ENCODE data around the gene TBC1D5.

The TBC1D5 gene

GRCh38 chr3:17302774-17303173 lies 439.7 kb downstream of the TBC1D5 start:
- DNase-seq (ENCODE audit: low read depth in 2 of 2) = no peak

GRCh38 chr3:17302170-17302569 lies 440.3 kb downstream of the TBC1D5 start:
- no peak for DNase-seq (ENCODE audit: low read depth in 2 of 2)

GRCh38 chr3:17301271-17301670 lies 441.2 kb downstream of the TBC1D5 start:
- no peak for DNase-seq (ENCODE audit: low read depth in 2 of 2)

DNA sequence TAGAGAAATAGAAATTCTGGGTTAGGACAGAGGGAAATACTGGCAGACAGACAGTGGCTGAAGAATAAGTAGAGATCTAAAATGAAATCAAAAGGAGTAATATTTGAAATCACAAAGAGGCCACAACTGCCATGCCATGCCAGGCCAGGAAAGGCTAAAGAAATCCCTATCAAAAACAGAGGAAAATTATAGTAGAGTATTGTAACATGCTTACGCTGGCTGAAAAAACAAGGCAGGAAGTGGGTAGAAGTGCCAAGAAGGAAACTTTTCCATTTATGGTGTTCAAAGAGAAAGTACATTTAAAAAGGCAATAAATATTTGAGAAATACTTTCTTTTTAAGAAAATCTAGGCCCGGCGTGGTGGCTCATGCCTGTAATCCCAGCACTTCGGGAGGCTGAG lies 442.0 kb downstream of the TBC1D5 start:
- DNase-seq (ENCODE audit: low read depth in 2 of 2) = no peak

GRCh38 chr3:17298038-17298437 lies 444.4 kb downstream of the TBC1D5 start:
- no peak for DNase-seq (ENCODE audit: low read depth in 2 of 2)

- DNase-seq (ENCODE audit: low read depth in 2 of 2) = no peak
Observed at GRCh38 chr3:17292556-17292955, 449.9 kb downstream of the TBC1D5 start.

DNA sequence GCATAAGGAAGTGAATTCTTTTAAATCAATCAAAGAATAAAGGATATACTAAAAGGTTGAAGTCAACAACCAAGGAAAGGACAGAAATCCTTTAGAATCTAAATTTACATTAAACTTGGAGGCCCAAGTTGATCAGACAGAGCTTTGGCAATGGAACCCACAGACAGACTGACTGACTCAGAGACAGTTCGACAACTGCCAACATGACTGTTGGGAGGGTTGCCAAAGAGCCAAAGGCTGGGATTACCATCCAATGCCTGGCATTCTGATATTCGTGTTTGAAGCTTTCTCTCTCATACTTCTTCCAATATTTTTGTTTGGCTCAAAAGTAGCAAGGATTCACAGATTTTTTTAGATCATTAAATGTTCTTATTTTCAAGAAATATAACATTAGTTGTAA lies 451.5 kb downstream of the TBC1D5 start:
- DNase-seq (ENCODE audit: low read depth in 2 of 2) = no peak

DNA sequence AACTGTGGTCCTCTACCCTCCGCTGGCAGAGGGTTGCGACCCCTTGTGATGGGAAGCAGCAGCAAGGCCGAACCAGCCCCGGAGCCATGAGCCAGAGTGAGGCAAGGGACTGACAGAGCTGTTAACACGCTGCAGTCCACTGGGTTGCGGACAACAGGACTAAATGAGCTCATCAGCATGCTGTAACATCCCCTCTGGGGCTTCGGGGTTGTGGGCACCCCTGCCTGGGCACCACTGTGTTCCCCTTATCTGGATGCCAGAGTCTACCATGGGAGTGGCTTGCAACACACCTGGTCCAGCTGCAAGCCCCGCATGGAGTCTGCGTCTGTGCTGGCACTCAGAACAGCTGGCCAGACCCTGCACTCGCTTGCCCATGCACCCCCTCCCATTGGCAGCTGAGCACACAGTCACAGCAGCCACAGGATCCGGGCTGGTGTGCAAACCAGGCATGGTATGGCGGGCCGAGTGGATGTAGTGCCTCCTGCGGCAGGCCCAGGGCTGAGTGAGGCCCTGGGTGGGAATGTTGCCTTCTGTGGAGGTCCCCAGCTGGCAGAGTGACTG lies 453.5 kb downstream of the TBC1D5 start:
- DNase-seq (ENCODE audit: low read depth in 2 of 2) = no peak

DNA sequence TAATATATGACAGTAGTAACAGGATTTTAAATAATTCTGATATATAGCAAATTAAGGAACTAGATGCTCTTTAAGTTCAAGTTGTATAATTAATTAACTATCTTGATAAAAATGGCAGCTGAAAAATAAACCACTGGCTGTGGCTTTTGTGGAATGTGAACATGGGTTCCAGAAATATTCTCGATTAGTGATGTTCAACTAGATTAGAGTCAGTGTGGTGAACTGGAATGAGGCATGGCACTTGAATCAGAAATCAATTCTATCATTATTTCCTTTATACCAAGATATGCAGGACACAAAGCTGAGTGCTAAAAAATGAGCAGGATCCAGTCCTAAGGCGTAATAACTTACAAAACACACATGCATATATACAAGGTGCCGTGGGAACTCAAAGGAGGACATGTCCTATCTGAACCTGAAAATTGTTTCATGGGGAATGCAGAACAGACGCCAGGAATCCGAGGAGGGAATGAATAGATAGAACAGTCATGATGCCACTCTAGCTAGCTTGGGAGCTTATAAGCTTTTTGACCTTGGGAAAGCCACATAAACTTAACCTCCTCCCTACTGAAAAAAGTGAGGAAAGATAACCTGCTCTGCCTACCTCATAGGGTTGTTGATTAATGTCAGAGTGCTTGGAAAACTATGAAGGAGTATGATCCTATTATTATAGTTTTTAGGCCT lies 455.3 kb downstream of the TBC1D5 start:
- DNase-seq (ENCODE audit: low read depth in 2 of 2) = no peak

GRCh38 chr3:17278006-17278405 lies 464.4 kb downstream of the TBC1D5 start:
- no peak for DNase-seq (ENCODE audit: low read depth in 2 of 2)

DNA sequence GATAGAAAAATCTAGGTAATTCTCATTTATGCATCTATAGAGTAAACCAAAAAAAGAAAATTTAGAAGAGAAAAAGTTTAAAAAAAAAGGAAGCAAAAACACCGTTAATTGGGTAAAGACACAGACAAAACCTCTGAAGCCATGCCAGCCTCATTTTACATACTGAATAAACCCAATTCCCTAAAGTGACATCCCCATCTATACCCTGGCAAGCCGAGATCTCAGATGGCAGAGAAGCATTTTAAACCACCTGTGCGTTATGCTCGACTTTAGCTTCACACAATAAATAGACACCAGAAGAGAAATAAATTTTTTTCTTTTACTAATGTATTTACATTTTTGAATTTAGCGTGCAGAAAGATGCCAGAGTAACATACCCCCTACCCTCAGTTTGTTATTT lies 475.6 kb downstream of the TBC1D5 start:
- no peak for DNase-seq (ENCODE audit: low read depth in 2 of 2)

DNA sequence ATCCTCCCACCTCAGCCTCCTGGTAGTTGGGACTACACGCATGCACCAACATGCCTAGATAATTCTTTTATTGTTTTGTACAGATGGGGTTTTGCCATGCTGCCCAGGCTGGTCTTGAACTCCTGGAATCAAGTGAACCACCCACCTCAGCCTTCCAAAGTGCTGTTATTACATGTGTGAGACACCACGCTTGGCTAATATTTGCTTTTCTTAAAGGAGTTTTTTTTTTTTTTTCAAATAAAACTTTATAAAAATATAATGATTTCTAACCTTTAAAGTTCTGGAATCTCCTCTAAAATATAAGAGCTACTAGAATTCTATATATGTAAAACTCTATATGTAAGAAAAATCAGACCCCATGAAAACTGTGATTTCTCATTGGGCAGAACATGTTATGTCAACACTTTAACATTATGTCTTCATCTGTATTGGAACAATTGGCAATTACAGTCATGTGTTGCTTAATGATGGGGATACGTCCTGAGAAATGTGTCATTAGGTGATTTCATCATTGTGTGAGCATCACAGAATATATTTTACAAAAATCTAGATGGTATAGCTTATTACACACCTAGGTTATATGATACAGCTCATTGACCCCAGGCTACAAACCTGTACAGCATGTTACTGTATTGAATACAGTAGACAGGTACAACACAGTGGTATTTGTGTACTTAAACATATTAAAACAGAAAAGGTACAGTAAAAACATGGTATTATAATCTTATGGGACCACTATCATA lies 480.6 kb downstream of the TBC1D5 start:
- DNase-seq (ENCODE audit: low read depth in 2 of 2) = no peak

- no peak for DNase-seq (ENCODE audit: low read depth in 2 of 2)
Observed at GRCh38 chr3:17260257-17260656, 482.2 kb downstream of the TBC1D5 start.

DNA sequence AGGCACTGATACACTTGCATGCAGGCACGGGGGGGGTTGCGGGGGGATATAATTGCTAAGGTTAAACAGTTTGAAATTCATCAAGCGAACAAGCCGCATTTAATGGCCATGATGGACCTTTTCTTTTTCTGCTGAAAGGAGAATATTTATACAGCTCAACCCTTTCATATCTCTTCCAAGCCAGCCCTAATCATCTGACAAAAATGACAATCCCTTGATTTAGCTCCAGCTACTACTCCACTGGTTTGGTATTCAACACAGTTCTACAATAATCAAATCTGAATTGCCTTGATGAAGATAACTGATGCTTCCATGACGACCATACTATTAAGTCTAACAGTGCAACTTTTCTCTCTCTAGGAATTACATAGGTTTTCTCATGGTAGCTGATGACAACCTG lies 482.7 kb downstream of the TBC1D5 start:
- no peak for DNase-seq (ENCODE audit: low read depth in 2 of 2)

DNA sequence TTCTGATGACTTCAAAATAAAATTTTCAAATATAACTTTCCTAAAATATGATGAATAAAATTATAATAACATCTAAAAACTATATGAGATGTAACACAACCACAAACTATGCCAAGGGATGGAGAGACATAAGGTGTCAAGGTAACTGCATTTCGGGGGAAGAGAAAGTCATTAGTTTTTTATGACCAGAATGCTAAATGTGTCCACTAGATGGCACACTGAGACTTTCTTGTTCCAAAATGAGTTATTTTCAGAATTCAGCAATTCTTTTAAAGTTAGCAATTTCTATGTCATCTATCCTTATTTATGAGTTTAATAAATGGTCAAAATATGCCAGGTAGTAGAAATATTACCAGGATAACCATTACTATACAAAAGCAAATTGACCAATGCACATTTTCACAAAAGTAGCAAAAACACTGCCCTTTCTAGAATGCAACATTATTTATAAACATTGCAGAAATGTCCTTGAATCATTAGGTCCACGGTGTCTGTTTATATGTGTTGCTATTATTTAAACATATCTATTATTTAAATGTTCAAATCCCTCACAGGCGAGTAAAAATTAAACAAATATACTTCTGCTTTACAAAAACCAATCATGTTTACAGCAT lies 483.5 kb downstream of the TBC1D5 start:
- no peak for DNase-seq (ENCODE audit: low read depth in 2 of 2)

DNA sequence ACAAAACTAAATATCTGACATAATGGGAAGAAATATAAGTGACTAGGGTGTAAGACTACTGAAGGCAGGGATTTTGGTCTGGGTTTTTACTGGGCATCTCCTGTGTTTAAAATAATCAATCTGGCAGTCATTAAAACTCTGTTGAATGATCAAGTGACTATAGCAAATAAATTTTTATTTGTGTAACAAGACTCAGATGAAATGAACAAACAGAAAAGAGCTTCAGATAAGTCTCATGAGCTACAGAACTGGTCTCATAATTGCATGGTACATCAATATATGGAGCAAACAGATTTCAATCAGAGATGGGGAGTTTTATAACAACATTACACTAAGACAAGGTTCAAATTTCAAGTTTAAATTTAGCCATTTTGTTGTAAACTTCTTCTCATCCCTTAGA lies 485.2 kb downstream of the TBC1D5 start:
- no peak for DNase-seq (ENCODE audit: low read depth in 2 of 2)

DNA sequence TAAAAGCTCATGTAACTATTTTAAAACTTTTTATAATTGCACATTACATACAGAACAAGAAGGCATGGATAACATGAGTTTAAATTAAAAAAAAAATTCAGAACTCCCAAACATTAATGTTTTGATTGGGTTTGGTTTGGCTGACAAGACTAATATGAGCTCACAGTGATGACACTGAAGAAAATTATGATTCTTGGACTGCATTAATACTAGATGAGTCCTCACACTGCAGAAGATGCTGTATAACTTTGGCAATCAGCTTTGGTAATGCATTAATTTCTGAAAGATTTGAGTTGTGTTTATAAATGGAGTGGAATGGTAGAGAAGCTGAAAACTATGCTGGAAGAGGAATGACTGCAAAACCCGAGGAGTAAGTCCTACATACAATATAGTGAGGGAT lies 498.8 kb downstream of the TBC1D5 start:
- DNase-seq (ENCODE audit: low read depth in 2 of 2) = no peak

DNA sequence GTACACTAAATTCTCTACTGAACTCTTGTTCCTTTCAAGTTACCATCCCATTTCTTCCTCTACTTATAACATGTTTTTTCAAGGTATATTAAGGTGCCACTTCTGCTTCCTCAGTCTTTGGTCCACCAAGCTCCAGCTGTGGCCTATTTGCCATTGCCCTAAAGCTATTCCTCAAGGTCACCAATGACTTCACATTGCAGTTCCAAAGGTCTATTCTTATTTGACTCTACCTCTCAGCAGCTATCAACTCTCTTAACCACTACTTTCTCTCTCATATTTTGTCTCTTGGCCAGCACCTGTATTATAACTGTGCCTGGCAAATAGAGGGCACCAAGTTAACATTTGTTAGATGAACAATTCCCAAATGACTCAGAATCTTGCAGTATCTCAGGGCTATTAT lies 503.0 kb downstream of the TBC1D5 start:
- no peak for DNase-seq (ENCODE audit: low read depth in 2 of 2)

GRCh38 chr3:17238023-17238422 lies 504.4 kb downstream of the TBC1D5 start:
- no peak for DNase-seq (ENCODE audit: low read depth in 2 of 2)

DNA sequence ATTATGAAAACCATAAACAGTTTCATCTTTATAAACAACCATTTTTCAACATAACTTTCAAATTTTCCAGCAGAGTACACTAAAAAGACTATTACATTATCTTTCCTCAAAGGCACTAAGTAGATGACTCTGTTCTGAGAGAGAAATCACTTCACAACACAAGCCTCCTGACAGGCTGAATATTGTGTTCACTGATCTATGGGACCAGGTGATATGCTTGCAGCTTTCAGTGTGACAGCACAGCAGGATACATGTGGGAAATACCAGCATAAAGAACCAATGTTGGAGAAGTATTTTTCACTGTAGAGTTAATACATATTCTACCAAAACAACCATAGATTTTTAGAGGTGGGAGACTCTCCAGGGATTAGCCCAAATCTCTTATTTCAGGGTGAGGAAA lies 507.1 kb downstream of the TBC1D5 start:
- DNase-seq (ENCODE audit: low read depth in 2 of 2) = no peak

DNA sequence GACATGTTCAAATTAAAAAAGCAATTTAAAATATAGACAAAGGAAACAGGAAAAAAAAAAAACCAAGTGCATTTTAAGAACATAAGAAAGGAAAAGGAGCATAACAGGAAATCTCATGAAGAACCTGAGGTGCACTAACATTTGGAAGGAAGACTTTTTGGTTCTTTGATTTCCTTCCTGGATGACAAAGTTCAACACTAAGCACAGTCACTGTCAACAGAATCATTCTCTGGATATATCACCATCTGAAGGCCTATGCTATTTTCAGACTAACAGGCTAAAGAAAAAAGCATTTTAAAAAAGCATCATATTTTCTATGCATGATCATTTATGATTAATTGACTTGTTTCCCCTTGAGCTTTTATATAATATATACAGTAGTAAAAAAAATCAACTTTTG lies 508.0 kb downstream of the TBC1D5 start:
- DNase-seq (ENCODE audit: low read depth in 2 of 2) = no peak

GRCh38 chr3:17233398-17233800 lies 509.0 kb downstream of the TBC1D5 start:
- DNase-seq (ENCODE audit: low read depth in 2 of 2) = peak in 1 of 2 donors; percentile 4

DNA sequence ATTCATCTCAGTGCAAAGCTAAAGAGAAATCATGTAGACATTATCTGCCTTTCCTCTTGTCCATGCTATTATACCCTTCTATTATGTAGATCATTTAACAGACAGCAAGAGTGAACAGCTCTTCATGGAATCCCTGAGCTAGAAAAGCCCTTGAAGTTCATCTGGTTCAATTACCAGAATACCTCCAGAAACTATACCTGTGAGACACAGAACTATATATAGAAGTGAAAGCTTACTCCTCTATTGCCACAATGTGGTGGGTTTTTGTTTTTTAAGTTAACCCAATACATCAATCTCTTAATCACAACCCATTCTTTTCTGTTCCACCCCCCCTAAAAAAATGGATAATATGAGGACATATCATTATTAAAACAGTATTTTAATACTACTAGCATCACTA lies 510.0 kb downstream of the TBC1D5 start:
- no peak for DNase-seq (ENCODE audit: low read depth in 2 of 2)
